ENCODE results near the gene RASL10A.

GRCh38 chr22:29314537-29315285 lies 786 bp downstream of the RASL10A start:
- TF ChIP-seq RCOR1 (IDR thresholded peaks at IDR 0.05; ENCODE audit: borderline replicate concordance in 1 of 2, low read depth in 2 of 2, low read length in 2 of 2) (no peak), SRSF7 (optimal IDR thresholded peaks at IDR 0.05; ENCODE audit: low read depth, low read length) (no peak), MAZ (CRISPR knock-in tag; conservative IDR thresholded peaks at IDR 0.05 in 1 of 2, IDR thresholded peaks at IDR 0.05 in 1 of 2) (no peak), ZNF24 (IDR thresholded peaks at IDR 0.05) (no peak), NFIX (CRISPR knock-in tag; IDR thresholded peaks at IDR 0.05; ENCODE audit: low read depth) (no peak), ZBTB8A (IDR thresholded peaks at IDR 0.05; ENCODE audit: partially characterized antibody) (no peak), RB1 (IDR thresholded peaks at IDR 0.05; ENCODE audit: low read depth) (no peak)

All from K562 (cell line).